ENCODE data around the gene TLR8.

Gene TLR8

DNA sequence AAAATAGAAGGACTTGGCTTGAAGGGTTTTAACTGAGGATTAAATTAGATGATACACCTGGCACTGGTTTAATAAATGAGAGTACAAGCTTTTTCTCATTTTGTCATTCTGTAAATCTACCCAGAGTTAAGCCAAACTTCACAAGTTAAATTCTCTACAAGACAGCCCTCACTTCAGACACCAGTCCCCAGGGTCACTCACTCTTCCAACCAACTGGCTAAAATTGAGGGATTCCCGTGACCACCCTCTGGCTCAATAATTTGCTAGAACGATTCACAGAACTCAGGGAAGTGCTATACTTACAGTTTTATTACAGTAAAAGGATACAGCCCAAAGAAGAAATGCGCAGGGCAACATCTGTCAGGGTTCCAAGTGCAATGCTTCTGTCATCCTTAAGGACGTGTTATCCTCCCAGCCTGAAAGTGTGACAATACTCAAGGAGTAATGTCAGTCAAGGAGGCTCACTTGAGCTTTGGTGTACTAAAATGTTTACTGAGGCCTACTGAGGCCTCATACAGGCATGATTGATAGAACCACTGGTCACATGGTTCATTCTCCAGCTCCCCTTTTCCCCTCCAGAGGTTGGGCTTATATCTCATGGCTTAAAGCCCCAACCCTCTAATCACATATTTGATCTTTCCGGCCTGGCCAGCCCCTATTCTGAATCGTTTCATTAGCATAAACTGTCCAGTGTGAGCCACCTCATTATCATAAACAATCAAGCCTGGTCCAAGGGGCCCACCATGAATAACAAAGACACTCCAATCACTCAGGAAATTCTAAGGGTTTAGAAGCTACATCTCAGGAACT lies 58.9 kb downstream of the TLR8 start:
- DNase-seq (ENCODE audit: low spot score) (no peak), FAIRE-seq (no peak)

- DNase-seq (ENCODE audit: low spot score): no peak
- no peak for FAIRE-seq
Measured at GRCh38 chrX:12966151-12966550, 59.7 kb downstream of the TLR8 start.

DNA sequence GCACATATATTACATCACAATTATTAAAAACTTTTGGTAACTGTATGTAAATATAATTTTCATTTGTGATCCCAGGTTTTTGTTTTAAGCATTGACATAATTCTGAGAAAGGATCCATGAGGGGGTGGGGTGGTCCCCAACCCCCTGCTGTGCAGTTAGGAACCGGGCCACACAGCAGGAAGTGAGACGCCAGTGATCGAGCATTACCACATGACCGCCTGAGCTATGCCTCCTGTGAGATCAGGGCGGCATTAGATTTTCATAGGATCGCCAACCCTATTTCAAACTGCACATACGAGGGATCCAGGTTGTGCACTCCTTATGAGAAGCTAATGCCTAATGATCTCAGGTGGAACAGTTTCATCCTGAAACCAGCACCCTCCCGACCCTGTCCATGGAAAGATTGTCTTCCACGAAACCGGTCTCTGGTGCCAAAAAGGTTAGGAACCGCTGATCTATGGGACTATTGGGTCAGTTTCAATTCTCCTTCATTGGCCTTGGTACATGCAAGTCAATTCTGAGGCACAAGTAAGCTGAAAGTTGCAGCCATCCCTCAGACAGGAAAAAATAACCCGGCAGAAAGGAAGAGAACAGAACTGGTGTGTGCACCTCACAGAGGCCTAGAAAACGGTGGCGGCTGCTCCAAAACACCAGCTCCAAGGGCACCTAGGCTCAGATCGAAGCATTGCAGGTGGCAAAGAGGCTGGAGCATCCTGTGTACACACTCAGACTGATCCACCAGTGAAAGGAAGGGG lies 61.5 kb downstream of the TLR8 start:
- FAIRE-seq: no peak

GRCh38 chrX:12970691-12971202 lies 64.3 kb downstream of the TLR8 start:
- DNase-seq (ENCODE audit: low spot score) (no peak), FAIRE-seq (no peak)

More for the DNA sequence above, 61.5 kb downstream of the TLR8 start:
- DNase-seq (ENCODE audit: low spot score): no peak

- no peak for FAIRE-seq
- DNase-seq (ENCODE audit: low spot score): no peak
Measured at GRCh38 chrX:12971282-12972003, 65.0 kb downstream of the TLR8 start.

DNA sequence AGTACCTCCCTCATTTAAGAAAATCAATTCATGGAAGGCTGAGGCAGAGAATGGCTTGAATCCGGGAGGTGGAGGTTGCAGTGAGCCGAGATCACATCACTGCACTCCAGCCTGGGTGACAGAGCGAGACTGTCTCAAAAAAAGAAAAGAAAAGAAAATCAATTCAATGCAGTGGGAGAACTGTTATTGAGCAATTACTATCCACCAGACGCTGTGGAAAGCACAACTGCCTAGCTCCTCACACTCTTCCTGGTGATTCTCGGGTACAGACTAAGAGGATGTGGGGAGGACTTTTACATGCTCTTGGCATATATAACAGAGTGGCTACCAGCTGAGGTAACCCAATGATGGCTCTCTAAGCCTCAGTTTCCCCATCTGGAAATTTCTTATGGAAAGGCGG lies 65.8 kb downstream of the TLR8 start:
- DNase-seq (ENCODE audit: low spot score) (no peak), FAIRE-seq (no peak)
